Parathyroid adenoma (tissue), 2 donors: ENCODE data around the gene VWA3A.

ENCODE experiments used
- H2AFZ ChIP-seq: fragments of 300-600 bp; sonication (generic); one replicate; pipeline ENCODE4 v1.7.0; 2017; ENCODE audit warnings: antibody characterized with exemption, mild to moderate bottlenecking
- H3K27ac ChIP-seq: fragments of 300-600 bp; sonication (generic); one replicate; pipeline ENCODE4 v1.7.0; 2017
- H3K27me3 ChIP-seq: fragments of 300-600 bp; sonication (generic); one replicate; pipeline ENCODE4 v1.7.0; 2017; ENCODE audit warnings: low read length; ENCODE audit not compliant: control insufficient read depth, insufficient read depth
- H3K36me3 ChIP-seq: fragments of 300-600 bp; sonication (generic); one replicate; pipeline ENCODE4 v1.7.0; 2017; ENCODE audit warnings: low read length; ENCODE audit not compliant: control insufficient read depth, insufficient read depth
- H3K4me1 ChIP-seq: fragments of 300-600 bp; sonication (generic); one replicate; pipeline ENCODE4 v1.7.0; 2017; ENCODE audit warnings: control low read depth
- H3K4me2 ChIP-seq: fragments of 300-600 bp; sonication (generic); one replicate; pipeline ENCODE4 v1.7.0; 2017; ENCODE audit warnings: low read length
- H3K4me3 ChIP-seq: fragments of 300-600 bp; sonication (generic); one replicate; pipeline ENCODE4 v1.7.0; 2017; ENCODE audit warnings: low read depth, low read length
- H3K79me2 ChIP-seq: fragments of 300-600 bp; sonication (generic); one replicate; pipeline ENCODE4 v1.7.0; 2017; ENCODE audit warnings: control low read depth
- H3K9ac ChIP-seq: fragments of 300-600 bp; sonication (generic); one replicate; pipeline ENCODE4 v1.7.0; 2017; ENCODE audit warnings: mild to moderate bottlenecking
- H3K9me3 ChIP-seq: fragments of 300-600 bp; sonication (generic); one replicate; pipeline ENCODE4 v1.7.0; 2017; ENCODE audit warnings: low read length; ENCODE audit not compliant: control insufficient read depth
- TF ChIP-seq, protein P1 (sequence below): fragments of 300-600 bp; sonication (generic); IDR thresholded peaks from one replicate; pipeline ENCODE4 v1.7.0; 2017; ENCODE audit warnings: antibody characterized with exemption, mild to moderate bottlenecking
- donor health status: primary hyperparathyroidism.

VWA3A gene

DNA sequence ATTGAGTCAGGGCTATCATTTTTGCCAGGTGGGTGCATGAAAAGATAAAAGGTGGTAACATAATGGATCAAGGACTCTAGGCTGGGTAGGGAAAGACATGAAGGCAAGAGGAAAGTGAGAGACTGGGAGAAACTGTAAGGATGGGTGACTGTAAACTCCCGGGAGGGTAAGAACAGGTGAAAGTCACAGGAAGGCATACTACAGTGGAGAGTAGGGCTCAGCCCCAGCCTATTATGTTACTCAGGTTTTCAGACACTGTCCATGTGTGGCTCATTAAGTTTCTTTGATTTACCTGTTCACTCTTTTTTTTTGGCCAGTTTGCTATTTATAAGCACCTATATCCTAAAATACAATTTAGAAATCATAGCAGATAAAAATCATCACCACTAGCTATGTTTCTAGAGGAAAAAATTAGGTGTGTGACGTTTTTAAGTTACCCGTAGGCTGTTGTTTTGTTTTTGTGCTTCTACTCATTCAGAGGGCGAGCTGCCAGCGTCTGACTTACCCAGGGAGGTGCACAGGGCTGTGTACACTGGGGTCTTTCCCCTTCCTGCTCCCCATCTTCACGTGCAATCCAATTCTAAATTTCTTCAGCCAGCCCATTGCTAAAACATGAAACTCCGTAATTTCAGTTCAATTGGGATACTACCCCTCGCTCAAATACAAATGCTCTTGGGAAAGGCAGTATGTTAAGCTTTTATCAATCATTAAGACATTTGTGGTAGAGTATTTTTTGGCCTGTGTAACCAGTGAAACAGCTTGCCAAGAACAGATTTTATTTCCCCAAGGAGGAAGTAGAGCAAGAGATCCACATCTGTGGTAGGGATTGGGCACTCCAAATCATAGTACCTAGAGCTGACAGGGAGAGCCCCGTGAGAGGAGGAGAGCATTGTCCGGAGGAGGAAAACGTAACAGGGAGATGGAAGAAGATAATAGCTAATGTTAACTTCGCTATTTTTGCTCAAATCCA lies 21.7 kb upstream of the VWA3A start:
- Histone ChIP-seq H3K79me2 (peaks cover 6% of the 10 kb centered on the region), H3K27me3 (no peaks in the 10 kb centered on the region), H3K4me1 (peaks cover 3% of the 10 kb centered on the region), H3K27ac (no peak overlapping the region), H3K4me3 (no peak overlapping the region), H3K9me3 (no peaks in the 10 kb centered on the region), H3K36me3 (no peaks in the 10 kb centered on the region), H3K4me2 (peak overlapping the region; percentile 1), H2AFZ (no peak overlapping the region), H3K9ac (no peak overlapping the region)
- TF ChIP-seq, protein P1, sequence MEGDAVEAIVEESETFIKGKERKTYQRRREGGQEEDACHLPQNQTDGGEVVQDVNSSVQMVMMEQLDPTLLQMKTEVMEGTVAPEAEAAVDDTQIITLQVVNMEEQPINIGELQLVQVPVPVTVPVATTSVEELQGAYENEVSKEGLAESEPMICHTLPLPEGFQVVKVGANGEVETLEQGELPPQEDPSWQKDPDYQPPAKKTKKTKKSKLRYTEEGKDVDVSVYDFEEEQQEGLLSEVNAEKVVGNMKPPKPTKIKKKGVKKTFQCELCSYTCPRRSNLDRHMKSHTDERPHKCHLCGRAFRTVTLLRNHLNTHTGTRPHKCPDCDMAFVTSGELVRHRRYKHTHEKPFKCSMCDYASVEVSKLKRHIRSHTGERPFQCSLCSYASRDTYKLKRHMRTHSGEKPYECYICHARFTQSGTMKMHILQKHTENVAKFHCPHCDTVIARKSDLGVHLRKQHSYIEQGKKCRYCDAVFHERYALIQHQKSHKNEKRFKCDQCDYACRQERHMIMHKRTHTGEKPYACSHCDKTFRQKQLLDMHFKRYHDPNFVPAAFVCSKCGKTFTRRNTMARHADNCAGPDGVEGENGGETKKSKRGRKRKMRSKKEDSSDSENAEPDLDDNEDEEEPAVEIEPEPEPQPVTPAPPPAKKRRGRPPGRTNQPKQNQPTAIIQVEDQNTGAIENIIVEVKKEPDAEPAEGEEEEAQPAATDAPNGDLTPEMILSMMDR = no peak

DNA sequence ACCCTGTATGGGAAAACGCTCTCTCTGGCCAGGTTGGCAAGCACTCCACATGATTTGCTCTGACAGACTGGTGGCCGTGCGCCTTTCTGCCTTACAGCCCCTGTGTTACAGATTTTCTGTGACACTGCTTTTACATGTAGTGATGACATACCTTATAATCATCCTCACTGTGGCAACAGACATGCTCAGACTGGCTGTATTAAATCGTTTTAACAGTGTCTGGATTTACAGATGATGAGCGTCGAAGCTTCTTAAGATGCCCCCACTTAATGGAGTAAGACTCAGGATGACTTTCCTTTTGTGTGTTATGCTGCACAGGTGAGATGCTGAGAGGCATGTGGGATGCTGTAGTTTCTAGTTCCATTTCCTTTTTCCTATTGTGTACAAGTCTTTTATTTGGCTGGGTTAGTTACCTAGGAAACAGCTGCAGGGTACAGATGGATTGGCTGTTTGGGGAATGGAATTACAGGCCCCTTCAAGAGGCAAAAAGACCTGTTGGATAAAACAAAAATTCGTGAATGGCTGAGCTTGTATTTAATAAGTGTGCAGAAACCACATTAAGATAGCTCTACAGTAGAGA lies 20.9 kb upstream of the VWA3A start:
- Histone ChIP-seq H3K9ac (no peak overlapping the region), H3K27ac (no peak overlapping the region), H3K27me3 (no peaks in the 10 kb centered on the region), H3K4me1 (peaks cover 3% of the 10 kb centered on the region), H2AFZ (no peak overlapping the region), H3K4me2 (no peak overlapping the region), H3K9me3 (no peaks in the 10 kb centered on the region), H3K79me2 (peaks cover 4% of the 10 kb centered on the region), H3K36me3 (no peaks in the 10 kb centered on the region), H3K4me3 (no peak overlapping the region)
- TF ChIP-seq, protein P1 = no peak

GRCh38 chr16:22073350-22073749 lies 19.0 kb upstream of the VWA3A start:
- Histone ChIP-seq H3K4me2 (no peak overlapping the region), H3K4me3 (no peak overlapping the region), H2AFZ (no peak overlapping the region), H3K79me2 (peaks cover 6% of the 10 kb centered on the region), H3K9ac (no peak overlapping the region), H3K4me1 (peaks cover 3% of the 10 kb centered on the region), H3K9me3 (no peaks in the 10 kb centered on the region), H3K27ac (no peak overlapping the region), H3K27me3 (no peaks in the 10 kb centered on the region), H3K36me3 (no peaks in the 10 kb centered on the region)
- TF ChIP-seq, protein P1 = no peak

DNA sequence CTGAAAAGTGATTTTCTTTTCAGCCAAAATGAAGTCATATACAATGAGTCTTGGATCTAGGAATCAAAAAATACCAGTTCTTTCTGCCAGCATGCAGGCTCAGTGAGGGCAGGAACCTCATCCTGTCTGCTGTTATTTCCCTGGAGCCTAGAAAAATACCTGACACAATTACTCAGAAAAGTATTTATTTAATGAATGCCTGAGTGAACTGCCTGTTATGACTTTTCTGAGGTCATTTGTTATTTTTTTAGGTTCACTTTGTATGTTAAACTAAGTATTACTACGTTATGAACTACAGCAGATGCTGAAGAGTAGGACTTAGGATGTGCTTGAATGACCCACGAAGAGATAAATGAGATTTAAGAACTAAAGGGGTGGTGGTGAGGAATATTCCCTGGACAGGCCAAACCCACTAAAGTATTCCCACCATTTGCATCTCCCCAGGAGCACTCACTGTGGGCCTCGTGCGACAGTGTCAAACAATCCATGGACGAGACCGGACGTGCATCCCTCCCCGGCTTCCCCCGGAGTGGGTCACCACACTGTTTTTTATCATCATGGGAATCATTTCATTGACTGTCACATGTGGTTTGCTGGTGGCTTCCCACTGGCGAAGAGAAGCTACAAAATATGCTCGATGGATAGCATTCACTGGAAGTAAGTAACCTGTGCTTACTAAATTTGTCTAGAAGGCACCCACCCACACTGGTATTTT lies 17.1 kb upstream of the VWA3A start:
- Histone ChIP-seq H3K9me3 (no peaks in the 10 kb centered on the region), H3K79me2 (peaks cover 3% of the 10 kb centered on the region), H3K4me1 (peaks cover 3% of the 10 kb centered on the region), H3K27ac (no peak overlapping the region), H3K9ac (no peak overlapping the region), H2AFZ (no peak overlapping the region), H3K36me3 (no peaks in the 10 kb centered on the region), H3K27me3 (no peaks in the 10 kb centered on the region), H3K4me3 (no peak overlapping the region), H3K4me2 (no peak overlapping the region)
- TF ChIP-seq, protein P1 = no peak
